DMS153 treated with DMSO at 0.1 percent for 48 hours (cell line): Measurements from ENCODE around the gene FAM186B.

Experiments used
- DNase-seq: peaks from one replicate; lab custom pipeline; 2025; ENCODE audit not compliant: unreplicated experiment; lab: John Stamatoyannopoulos, UW

The FAM186B gene

DNA sequence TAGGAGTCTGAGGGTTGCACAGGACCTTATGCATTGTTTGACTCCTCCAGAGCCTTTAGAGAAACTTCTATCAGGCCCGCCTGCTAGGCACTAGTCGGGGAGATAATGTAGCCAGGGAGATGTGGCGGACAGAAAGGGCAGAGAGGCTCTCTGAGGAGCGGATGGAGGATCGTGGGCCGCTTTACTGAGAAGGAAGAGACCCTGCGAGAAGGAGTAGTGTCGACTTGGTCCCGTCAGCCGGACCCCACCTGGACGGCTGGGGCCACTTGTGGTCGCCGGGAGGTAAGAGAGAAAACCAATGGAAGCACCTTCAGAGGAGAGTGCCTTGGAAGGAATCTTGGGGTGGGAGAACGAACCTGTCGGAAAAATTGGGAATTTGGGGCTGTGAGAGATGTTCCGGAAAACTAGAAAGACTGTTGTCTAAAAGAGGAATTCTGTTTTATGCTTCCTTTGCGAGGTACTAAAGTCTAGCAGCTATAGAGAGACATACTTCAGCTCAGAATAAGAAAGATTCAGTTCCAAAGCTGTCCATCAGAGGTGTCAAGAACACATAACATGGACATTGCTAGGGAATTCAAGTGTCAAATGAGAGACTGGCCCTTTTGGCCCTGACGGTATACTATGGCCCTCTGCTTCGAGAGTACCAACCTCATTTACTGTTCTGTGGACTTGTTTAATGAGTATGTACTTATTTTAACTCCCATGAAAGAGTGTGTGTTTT lies 36.8 kb downstream of the FAM186B start:
- DNase-seq: no peak

DNA sequence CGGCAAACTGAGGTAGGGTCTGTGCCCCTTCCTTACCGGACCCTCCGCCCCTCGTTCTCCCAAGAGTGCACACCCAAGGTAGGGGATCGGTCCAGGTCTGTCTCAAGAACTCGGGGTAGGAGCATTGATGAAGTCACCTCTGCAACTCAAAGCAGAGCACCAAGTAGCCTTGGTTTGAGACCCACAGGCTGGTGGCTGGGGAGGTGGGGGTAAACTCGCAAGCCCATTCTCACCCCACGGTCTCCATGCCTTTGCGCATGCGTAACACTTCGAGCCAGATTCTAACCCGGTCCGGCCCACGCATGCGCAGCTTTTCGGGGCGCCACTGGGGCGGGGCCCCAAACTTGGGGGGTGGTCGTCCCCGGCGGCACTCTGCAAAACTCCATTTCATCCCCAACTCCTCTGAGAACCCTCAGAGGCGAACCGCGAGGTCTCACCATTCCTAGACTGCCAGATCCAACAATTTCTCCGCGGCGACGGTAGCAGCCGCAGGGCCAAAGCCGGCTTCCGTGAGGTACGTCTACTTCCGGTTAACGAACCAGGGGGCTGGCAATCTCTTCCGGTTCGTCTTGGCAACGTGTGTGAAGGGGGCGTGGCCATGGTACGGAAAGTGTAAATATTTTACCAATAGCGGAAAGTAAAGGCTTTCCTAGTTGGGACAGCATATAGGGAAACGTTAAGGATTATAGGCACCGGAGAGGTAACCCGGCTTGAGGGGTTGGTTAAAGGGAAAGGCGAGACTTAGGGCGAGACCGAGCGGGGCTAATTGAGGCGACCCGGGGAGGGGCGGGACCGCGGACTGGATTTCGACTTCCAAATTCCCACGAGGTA lies 37.6 kb downstream of the FAM186B start, which contains the start of gene MCRS1:
MCRS1 (minus strand) TSS at position 532 of the 831 bp plus-strand sequence. CDS start 1,411 bp downstream, outside the sequence.
- peak; percentile 89 for DNase-seq

DNA sequence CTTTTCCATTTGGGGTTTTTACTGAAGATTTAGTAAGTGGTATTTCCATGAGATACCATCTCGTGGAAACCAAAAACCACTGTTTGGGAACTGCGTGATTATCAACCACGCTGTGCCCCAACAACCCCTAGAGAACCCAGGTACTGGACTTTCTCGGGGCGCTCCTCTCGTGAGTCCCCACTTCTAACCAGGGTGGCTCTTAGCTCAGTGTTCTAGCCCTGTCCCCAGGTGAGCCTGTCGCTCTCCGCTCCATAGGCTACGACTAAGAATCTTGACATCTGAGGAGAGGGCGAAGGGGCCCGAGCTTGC lies 38.2 kb downstream of the FAM186B start:
- DNase-seq: no peak

DNA sequence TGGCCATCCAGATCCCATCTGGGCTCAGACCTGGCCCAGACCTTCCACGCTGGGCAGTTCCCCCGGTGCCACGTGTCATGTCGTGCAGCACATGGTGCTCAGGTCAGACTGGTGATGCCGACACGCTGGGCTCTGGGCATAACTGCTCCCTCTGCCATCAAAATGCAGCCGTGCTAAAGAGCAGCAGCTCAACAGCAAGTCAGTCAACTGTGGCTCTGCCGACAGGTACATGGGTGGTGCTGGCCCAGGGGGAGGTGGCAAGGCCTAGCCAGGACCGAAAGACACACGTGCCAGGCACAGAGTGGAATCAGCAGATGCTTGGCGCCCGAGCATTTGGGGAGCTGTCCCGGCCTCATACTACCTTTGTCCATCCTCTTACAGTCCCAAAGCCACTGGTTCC lies 39.1 kb downstream of the FAM186B start:
- no peak for DNase-seq

DNA sequence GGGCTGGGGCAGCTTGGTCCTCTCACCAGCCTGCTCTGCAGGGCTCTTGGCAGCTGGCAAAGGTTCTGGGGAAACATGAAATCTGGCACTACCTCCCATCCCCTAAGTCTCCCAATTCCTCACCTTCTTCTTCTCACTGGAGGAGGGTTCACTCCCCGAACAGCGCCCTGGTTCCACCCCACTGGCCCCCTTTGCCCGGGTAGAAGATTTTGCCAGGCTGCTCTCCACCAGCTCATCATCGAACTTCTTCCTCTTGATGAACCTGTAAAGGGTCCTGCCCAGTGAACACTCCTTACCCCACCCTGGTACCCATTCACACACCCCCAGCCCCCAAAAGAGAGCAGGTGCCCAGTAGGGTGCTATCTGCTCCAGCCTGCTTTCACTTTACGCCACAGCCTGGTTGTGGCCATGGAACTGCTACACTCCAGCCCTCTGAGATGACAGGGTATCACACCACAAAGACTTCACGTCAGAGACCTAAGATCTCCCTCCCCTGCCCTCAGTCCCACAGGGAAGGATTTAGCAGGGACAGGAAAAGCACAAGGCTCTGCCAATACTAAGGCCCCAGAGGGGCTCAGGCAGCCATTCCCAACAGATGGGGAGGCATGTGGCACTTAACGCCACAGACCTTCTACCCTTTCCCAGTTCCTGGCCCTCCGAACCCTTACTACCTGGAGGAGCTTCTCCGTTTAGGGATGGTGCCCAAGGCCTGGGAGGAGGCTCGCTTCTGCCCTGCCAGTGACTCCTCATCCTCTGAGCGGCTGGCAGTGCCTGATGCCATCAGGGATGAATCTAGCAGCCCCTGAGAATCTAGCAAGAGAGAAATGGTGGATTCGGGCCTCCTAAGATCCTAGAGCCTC lies 39.8 kb downstream of the FAM186B start:
- no peak for DNase-seq

DNA sequence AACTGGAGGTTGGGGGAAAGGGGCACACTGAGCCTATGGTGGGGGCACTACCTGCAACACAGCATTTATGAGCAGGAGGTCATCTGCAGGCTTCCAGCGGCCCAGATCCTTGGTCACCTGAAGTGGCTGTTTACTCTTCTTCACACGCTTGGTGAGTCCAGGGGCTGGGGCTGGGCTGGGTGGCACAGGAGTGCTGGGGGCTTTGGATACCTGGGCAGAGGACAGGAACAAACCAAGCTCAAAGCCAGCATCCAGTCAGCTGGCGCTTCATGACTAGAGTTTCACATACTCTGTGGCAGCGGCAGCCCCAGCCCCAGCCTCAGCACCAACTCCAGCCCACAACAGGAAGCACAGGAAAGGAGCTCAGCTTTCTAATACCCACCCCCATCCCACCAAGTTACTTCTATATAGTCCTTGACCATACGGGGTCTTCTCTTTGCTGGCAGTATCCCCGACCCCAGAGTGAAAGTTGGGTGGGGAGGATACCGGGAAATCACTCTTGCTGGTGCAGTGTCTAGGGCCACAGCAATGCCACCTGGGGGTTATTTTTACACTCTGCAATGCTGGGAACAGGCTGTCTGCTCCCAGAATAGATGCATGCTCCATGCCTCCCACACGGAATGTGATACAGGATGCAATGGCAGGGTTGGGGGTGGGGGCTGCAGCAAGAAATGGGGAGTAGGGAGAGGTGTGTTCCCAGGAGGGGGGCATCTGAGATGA lies 40.6 kb downstream of the FAM186B start:
- DNase-seq: no peak

DNA sequence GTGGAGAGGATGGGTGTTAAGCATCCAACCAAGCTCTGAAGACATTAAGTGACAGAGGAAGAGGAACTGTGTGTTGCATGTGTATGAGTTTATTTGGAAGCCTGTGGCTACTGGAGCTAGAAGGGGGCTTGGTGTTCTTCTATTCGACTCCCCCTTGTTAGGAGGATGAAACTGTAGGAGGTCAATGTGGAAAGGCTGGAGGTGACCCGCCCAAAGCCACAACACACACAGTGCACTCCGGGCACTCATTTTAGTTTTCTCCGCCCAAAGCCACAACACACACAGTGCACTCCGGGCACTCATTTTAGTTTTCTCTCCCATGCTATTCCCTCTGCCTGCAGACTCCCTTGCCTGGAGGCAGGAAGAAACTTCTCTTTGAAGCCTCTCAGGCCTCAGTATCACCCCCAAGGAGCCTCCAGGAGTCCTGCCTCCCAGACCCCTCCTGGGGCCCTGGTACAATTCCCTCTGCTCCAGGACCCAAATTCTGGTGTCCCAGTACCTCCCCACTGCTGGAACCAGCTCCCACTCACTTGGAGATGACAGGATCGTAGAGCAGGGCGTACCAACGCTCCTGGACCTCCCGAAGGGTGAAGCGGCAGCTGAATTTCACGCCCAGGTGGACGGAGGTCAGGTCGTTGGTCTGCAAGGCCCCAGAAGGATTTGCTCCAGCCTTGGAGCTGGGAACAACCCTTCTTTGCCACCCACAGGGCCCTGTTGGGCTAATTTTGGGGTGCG lies 41.3 kb downstream of the FAM186B start:
- no peak for DNase-seq

DNA sequence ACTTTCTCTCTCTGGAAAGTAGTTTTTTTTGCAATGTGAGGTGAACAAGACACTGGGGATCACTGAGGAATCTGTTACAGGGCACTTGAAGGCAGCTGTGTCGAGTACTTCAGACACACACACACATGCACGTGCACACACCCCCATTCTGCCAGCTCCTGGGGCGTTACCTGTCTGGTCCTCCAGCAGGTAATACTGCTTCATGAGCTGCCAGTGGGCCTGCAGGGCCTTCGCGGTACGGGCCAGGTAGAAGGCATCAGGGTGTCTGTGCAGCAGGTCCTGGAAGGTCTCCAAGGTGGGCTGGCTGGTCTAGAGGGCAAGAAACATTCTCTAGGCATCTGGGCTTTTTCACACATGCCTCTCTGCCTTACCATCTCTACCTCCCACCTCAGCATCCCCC lies 42.6 kb downstream of the FAM186B start:
- DNase-seq: no peak

DNA sequence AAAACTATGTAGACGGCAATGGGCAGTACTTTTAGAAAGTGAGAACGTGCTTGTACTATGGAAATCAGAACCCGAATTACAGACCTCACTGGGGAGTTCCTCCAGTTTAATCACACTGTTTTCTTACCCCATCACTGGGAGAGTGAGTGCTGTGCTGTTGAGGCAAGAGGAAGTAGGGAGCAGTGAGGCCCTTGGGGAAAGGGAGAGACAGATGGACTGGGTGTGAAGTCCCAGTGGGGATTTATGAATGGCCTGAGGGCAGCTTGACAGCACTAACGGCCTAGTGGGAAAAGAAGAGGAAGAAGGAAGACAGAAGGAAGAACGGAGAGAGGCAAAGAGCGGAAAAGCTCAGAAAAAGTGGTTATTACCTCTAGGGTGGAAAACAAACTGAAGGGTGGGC lies 43.2 kb downstream of the FAM186B start:
- no peak for DNase-seq

DNA sequence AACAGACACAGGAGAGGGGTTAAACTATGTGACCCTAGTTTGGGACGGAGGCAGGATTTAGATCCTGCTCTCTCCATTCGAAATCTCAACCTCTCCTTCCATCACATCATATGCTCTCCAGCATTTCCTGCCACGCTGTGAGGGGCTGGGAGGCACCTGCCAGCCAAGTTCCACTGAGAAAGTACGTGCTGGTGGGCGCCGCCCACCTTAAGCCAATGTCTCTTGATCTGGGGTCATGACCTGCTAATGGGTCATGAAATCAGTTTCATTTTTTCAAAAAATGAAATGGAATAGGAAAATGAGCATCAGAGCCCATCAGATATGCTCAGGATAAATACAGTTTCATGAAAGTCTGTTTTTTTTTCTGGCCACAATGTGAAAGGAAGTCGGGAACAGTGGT lies 44.7 kb downstream of the FAM186B start:
- no peak for DNase-seq

DNA sequence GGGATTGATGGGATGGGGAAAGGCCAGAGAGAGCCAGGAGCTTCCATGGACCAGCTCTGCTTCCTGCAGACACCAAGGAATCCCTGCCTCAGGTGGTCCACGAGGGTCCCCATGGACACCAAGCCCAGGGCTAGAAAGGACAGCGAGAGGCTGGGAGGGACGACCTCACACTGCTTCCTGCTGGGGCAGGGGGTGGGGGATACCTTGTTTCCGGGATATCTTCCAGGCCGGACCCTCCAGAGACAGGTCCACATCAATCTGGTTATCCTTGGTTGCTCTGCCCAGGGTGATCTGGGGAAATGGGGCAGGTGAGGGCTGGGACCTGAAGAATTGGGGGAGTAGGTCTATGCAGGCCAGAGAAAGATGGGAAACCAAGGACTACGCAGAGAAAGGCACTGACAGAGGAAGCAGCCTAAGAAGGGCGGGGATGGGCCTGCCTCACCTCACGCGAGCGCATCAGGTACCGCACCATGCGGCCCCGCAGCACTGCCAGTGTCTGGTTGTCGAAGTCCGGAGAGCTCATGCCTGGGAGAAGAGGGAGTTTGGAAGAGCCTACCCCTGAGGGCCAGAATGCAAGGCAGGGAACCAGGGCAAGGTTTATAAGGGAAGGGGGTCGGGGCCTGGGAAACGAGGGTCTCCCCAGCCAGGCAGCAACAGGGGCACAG lies 46.3 kb downstream of the FAM186B start:
- DNase-seq: no peak

DNA sequence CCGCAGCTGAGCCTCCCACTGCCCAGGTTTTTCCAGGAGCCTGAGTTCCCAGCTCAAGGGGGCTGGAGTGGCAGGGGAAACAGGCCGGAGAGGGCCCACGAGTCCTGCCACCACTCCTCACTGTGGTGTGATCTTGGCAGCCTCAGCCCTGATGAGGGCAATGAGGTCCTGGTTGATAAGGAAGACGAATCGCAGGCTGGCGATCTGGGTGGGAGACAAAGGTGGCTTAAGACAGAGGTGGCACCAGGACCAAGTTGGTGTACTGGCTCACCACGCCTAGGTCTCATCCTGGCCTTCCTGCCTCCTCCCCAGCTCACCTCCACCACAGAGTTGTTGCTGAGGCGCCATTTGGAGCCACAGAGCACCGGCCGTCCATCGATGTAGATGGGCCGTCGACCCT lies 46.9 kb downstream of the FAM186B start:
- DNase-seq: no peak

DNA sequence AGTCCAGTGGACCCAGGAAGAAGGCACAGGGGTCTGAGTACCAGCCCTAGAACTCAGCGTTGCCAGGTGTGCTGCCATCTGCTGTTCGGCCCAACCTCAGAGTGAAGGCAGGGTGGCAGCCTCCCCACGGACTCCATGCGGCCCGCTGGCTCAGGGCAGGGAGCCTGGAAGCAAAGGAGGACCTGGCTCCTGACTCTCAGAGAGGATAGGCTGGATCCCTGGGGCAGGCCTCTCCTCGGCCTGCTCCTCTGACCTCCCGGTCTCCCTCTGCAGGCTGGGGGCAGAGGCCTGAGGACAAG lies 47.6 kb downstream of the FAM186B start:
- DNase-seq: no peak

DNA sequence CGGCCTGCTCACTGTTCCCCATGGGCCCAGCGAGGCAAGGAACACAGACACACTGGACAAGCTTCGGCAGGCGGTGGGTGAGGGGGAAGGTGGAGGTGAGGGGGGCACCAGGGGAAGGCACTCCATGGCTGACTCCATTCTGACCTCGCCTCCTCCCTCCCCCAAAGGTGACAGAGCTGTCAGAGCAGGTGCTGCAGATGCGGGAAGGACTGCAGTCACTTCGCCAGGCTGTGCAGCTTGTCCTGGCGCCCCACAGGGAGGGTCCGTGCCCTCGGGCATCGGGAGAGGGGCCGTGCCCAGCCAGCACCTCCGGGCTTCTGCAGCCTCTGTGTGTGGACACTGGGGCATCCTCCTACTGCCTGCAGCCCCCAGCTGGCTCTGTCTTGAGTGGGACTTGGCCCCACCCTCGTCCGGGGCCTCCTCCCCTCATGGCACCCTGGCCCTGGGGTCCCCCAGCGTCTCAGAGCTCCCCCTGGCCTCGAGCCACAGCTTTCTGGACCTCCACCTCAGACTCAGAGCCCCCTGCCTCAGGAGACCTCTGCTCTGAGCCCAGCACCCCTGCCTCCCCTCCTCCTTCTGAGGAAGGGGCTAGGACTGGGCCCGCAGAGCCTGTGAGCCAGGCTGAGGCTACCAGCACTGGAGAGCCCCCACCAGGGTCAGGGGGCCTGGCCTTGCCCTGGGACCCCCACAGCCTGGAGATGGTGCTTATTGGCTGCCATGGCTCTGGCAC lies 48.1 kb downstream of the FAM186B start:
- no peak for DNase-seq

DNA sequence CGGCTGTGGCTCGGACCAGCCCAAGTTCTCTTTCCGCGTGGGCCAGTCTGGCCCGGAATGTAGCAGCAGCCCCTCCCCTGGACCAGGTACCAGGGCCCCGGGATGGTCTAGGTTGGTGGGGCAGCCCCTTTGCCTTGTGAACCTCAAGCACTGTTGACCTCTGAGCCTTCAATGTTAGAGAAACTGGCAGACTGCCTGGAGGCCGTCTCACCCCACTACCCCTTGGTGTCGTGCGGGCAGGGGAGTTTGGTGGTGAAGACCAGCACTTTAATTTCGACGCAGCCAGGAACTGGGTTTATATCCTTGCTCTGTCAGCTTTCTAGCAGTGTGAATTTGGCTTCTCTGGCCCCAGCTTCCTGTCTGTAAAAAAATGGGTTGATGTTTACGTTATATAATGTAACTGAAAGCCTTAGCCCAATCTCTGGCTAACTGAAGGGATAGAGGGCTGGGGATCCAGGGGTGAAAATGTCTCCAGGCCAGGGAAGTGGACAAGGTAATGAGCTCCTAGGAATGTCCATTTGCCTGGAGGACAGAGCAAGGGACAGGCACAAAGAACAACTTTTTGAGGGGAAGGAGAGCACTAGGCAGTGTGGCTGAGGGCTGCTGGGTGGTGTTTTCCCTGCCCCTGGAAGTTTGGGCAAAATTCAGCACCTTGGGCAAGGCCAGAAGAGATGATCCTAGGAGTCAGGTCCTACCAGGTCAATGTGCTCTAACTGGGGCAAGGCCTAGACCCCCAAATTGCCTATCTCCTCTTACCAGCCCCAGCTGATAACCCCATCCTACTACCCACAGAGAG lies 48.9 kb downstream of the FAM186B start:
- DNase-seq: no peak

DNA sequence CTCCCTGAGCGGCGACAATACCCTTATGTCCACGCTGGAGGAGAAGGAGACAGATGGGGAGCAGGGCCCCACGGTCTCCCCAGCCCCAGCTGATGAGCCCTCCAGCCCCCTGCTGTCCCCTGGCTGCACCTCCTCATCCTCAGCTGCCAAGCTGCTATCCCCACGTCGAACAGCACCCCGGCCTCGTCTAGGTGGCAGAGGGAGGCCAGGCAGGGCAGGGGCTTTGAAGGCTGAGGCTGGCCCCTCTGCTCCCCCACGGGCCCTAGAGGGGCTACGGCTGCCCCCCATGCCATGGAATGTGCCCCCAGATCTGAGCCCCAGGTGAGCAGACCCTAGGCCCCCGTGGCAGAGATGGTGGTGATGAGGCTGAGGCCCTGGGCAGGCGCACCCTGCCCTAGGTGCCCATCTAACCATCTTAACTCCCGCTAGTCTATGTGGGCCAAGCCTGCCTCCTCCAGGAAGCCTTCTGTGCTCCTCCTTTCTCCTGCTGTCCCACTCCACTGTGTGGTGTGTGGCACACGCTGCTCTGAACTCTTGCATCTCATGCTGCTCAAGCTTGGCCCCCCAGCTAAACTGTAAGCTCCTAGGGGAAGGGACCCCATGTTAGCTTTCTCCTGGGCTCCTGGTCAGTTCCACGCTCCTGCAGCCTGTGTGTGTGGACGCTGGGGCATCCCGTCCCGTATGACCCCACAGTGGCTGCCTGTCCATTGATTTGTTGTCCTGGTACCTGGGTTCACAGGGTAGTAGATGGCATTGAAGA lies 49.6 kb downstream of the FAM186B start:
- DNase-seq: no peak

DNA sequence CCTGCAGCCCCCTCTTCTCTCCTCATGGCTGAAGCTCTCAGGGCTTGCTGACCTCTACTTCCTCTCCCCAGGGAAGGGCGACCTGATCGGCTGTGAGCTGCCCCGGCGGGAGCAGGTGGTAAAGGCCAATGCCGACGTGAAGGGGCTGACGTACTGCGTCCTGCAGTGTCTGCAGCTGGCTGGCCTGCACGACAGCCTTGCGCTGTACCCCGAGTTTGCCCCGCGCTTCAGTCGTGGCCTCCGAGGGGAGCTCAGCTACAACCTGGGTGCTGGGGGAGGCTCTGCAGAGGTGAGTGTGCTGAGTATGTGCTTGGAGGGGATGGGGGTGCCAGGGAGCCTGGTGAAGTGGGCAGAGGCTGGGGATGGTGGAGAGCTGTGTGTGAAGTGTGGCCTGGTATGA lies 51.2 kb downstream of the FAM186B start:
- no peak for DNase-seq
